Uterus (tissue), 4 donors: Measurements from ENCODE around the gene AFF4. TPM values are rescaled to one million over a fixed set of nuclear protein-coding genes. Genes with fewer than 3 reads are reported as not detected.

Experiments
- DNase-seq, 2 donors: peaks; one replicate each; pipeline ENCODE4 v3.0.0-alpha.2; 2019 to 2020
- H3K27ac ChIP-seq, 2 donors: fragments of 200-600 bp; sonication (generic); 1 replicate in 1 of 2; 2 replicates in 1 of 2; pipeline ENCODE4 v1.5.1; 2016 to 2018
- H3K27me3 ChIP-seq, 2 donors: fragments of 200-600 bp; sonication (generic); one replicate each; pipeline ENCODE4 v1.5.1; 2018 to 2019; ENCODE audit warnings: control low read depth in 1 of 2
- H3K36me3 ChIP-seq, 2 donors: fragments of 200-600 bp; sonication (generic); one replicate each; pipeline ENCODE4 v1.5.1; 2019; ENCODE audit warnings: control low read depth in 1 of 2
- H3K4me1 ChIP-seq, 2 donors: fragments of 200-600 bp; sonication (generic); one replicate each; pipeline ENCODE4 v1.5.1; 2018 to 2019; ENCODE audit warnings: control low read depth in 1 of 2
- H3K4me3 ChIP-seq, 2 donors: fragments of 200-600 bp; sonication (generic); 1 replicate in 1 of 2; 2 replicates in 1 of 2; pipeline ENCODE4 v1.5.1; 2018 to 2019; ENCODE audit warnings: mild to moderate bottlenecking in 1 of 2
- H3K9me3 ChIP-seq, 2 donors: fragments of 200-600 bp; sonication (generic); one replicate each; pipeline ENCODE4 v1.5.1; 2019; ENCODE audit warnings: control low read depth in 1 of 2
- POLR2A ChIP-seq, 2 donors: fragments of 450-650 bp; IDR thresholded peaks; one replicate each; pipeline ENCODE4 v1.6.1; 2016; ENCODE audit warnings: antibody characterized with exemption in 2 of 2, mild to moderate bottlenecking in 1 of 2, moderate library complexity in 1 of 2
- intact Hi-C: fragments of 100-400 bp; cut with DNase I; formaldehyde crosslinking; loops from one replicate; pipeline ENCODE4 v1.15.1; 2023; ENCODE audit warnings: low total_unique reads
- total RNA-seq, 4 donors: library from RNA; depleted of rRNA in 3 of 4; stranded (reverse); fragments of >200 nt in 3 of 4; gene quantifications; one replicate each; pipeline versions ENCODE4 v1.1.0 to v1.2.4, GENCODE V29; 2014 to 2023
- TF ChIP-seq, protein P1 (sequence below), 4 experiments: fragments of 200-600 bp in 2 of 4; fragments of 450-650 bp in 2 of 4; sonication (generic) in 2 of 4; IDR thresholded peaks; one replicate each; pipeline ENCODE4 v1.5.1; 2016 to 2019; ENCODE audit warnings: antibody characterized with exemption in 4 of 4, mild to moderate bottlenecking in 2 of 4, moderate library complexity in 1 of 4
- donor health status: DM: yes; HTN: yes; CAD: no.

The AFF4 gene
- total RNA-seq, 4 donors from 2014 or later = 39.1 to 104 (median 66.5) TPM

DNA sequence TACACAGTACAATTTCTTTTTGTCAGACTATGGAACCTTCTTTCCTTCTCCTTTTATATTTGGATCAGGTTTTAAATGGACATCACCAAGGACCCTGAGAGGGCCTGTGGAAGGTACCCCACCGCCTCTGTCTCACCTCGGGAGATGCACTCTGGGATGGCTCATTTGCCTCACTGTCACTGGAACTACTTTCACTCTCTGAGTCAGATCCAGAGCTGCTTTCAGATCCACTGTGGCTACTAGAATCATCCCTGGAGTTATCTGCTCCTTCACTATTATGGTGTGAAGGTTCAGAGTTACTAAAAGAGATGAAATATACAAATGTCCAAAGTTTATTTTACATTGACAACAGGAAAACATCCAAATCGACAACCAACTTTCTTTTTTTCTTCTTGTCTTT is 65.3 kb downstream of the AFF4 start:
- peaks cover 0 to 5% of the 10 kb centered on the region in 2 donors for H3K4me1 ChIP-seq
- H3K36me3 ChIP-seq = no peaks in the 10 kb centered on the region
- intact Hi-C loops = no loop called here
- no peaks in the 10 kb centered on the region for H3K9me3 ChIP-seq
- no peak overlapping the region for H3K4me3 ChIP-seq
- TF ChIP-seq POLR2A (IDR thresholded peaks at IDR 0.05) = no peak
- TF ChIP-seq, protein P1, sequence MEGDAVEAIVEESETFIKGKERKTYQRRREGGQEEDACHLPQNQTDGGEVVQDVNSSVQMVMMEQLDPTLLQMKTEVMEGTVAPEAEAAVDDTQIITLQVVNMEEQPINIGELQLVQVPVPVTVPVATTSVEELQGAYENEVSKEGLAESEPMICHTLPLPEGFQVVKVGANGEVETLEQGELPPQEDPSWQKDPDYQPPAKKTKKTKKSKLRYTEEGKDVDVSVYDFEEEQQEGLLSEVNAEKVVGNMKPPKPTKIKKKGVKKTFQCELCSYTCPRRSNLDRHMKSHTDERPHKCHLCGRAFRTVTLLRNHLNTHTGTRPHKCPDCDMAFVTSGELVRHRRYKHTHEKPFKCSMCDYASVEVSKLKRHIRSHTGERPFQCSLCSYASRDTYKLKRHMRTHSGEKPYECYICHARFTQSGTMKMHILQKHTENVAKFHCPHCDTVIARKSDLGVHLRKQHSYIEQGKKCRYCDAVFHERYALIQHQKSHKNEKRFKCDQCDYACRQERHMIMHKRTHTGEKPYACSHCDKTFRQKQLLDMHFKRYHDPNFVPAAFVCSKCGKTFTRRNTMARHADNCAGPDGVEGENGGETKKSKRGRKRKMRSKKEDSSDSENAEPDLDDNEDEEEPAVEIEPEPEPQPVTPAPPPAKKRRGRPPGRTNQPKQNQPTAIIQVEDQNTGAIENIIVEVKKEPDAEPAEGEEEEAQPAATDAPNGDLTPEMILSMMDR (IDR thresholded peaks at IDR 0.05) = no peak
- no peaks in the 10 kb centered on the region for H3K27me3 ChIP-seq
- no peak for DNase-seq
- no peak overlapping the region for H3K27ac ChIP-seq

DNA sequence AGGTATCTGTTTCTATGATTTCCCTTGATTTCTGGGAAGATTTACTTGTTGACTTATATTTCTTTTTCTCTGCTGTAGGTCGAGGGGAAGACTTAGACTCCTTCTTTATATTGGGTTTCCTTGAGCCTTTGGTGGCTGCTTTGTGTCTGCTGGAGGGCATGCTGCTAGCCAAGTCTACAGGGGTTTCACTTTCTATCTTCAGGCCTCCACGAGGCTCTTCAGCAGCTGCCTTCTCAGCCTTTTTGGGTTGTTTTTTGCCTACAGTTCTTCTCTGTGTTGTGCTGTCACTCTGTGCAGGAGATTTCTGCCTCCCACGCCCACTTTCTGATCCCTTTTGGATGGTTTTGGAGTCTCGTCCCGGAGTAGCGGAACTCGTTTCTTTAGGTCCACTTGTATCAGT is 66.7 kb downstream of the AFF4 start:
- no peak overlapping the region for H3K27ac ChIP-seq
- peaks cover 0 to 5% of the 10 kb centered on the region in 2 donors for H3K4me1 ChIP-seq
- H3K36me3 ChIP-seq = no peaks in the 10 kb centered on the region
- no peak overlapping the region for H3K4me3 ChIP-seq
- DNase-seq = no peak
- H3K27me3 ChIP-seq = no peaks in the 10 kb centered on the region
- intact Hi-C loops = no loop called here
- H3K9me3 ChIP-seq = no peaks in the 10 kb centered on the region
- TF ChIP-seq, protein P1 (IDR thresholded peaks at IDR 0.05) = no peak
- TF ChIP-seq POLR2A (IDR thresholded peaks at IDR 0.05) = no peak

DNA sequence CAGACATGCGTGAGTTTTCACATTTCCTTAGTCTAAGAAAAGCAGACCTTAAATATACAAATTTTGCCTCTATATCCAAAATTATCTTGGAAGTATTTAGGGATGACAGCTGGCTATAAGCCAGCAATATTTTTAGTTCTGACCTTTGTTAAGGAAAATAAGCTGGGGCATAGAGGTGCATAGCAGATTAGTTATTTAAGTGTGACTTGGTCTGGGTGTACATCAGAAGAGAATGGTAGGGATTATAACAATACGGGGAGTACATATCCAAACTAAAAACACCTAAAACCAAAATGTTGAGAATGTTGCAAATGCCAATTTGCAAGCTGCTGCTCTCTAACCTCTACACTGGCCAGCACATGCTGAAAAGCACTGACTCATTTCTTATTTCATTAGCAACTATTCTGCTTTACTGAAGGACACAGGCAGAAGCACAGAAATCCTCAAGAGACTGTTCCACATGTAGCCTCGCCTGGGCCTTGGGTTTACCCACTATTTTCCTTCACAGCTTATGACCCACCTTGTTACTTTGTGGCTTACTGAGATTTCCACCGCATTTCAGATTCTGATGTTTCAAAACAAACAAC is 67.6 kb downstream of the AFF4 start:
- intact Hi-C loops = no loop called here
- Histone ChIP-seq H3K36me3 (no peaks in the 10 kb centered on the region), H3K4me3 (no peak overlapping the region), H3K9me3 (no peaks in the 10 kb centered on the region), H3K27ac (no peak overlapping the region), H3K27me3 (no peaks in the 10 kb centered on the region), H3K4me1 (peaks cover 0 to 5% of the 10 kb centered on the region in 2 donors)
- no peak for DNase-seq
- no peak for TF ChIP-seq POLR2A (IDR thresholded peaks at IDR 0.05)
- TF ChIP-seq, protein P1 (IDR thresholded peaks at IDR 0.05) = no peak

DNA sequence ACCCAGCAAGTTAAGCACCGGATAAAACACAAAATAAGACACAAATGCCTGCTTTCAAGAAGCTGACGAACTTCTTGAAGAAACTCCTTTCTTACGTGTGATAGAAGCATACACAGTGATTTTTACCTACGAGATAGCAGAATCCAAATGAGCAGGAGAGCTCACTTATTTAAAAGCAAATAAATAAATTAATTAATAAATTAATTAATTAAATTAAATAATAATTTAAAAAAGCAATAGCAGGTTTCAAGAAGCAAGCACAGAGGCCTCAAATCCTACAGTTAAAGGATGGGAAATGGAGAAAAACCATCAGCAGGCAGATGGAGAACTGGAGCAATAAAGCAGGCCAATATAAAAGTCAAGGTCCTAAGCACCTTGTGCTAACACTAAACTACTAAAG is 72.6 kb downstream of the AFF4 start:
- intact Hi-C loops = no loop called here

DNA sequence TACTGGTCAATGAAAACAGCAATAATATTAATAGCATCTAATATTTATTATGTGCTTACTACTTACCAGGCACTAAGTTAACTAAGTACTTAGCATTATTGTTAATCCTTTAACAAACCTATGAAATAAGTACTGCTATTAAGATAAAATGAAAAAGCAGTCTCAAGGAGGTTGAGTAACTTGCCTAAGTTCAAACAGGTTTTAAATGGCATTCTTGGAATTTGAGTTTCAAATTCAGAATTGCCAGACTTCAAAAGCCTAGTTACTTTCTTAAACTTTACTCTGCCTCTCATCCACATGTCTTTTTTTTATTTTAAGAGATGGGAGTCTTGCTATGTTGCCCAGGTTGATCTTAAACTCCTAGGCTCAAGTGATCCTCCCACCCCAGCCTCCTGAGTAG is 73.9 kb downstream of the AFF4 start:
- Histone ChIP-seq H3K36me3 (no peaks in the 10 kb centered on the region), H3K27ac (no peak overlapping the region), H3K27me3 (no peaks in the 10 kb centered on the region), H3K4me3 (no peak overlapping the region), H3K4me1 (no peaks in the 10 kb centered on the region), H3K9me3 (no peaks in the 10 kb centered on the region)
- intact Hi-C loops = loop anchor here (10.0 kb wide), 1 partner anchor 65 kb away; no protein-coding TSS in a partner anchor
- TF ChIP-seq, protein P1 (IDR thresholded peaks at IDR 0.05) = no peak
- no peak for TF ChIP-seq POLR2A (IDR thresholded peaks at IDR 0.05)
- DNase-seq = no peak

More for the DNA sequence above, 72.6 kb downstream of the AFF4 start:
- H3K4me3 ChIP-seq = no peak overlapping the region
- H3K4me1 ChIP-seq = peaks cover 0 to 5% of the 10 kb centered on the region in 2 donors
- no peak for DNase-seq
- no peaks in the 10 kb centered on the region for H3K36me3 ChIP-seq
- no peak overlapping the region for H3K27ac ChIP-seq
- TF ChIP-seq POLR2A (IDR thresholded peaks at IDR 0.05) = no peak
- TF ChIP-seq, protein P1 (IDR thresholded peaks at IDR 0.05) = no peak
- H3K9me3 ChIP-seq = no peaks in the 10 kb centered on the region
- no peaks in the 10 kb centered on the region for H3K27me3 ChIP-seq
